NT2/D1 (cell line): ENCODE results near the gene YPEL3.

ENCODE experiments used
- DNase-seq: peaks from one replicate; pipeline ENCODE4 v3.0.0-alpha.2; 2011; ENCODE audit warnings: low read depth, low spot score
- H3K27me3 ChIP-seq: 2 replicates; pipeline ENCODE4 v1.6.0; 2011; ENCODE audit warnings: mild to moderate bottlenecking; ENCODE audit not compliant: insufficient read length, insufficient read depth
- H3K36me3 ChIP-seq: 2 replicates; pipeline ENCODE4 v1.6.1; 2011; ENCODE audit warnings: mild to moderate bottlenecking, low read length, mixed read lengths; ENCODE audit not compliant: insufficient read depth, insufficient read length
- H3K4me1 ChIP-seq: 2 replicates; pipeline ENCODE4 v1.5.1; 2011; ENCODE audit not compliant: insufficient read depth, insufficient read length
- H3K4me3 ChIP-seq: 2 replicates; pipeline ENCODE4 v1.5.1; 2011; ENCODE audit warnings: low read depth; ENCODE audit not compliant: insufficient read length
- H3K9ac ChIP-seq: 2 replicates; pipeline ENCODE4 v1.6.0; 2011; ENCODE audit warnings: low read depth; ENCODE audit not compliant: insufficient read length
- H3K9me3 ChIP-seq: 2 replicates; pipeline ENCODE4 v1.5.1; 2011; ENCODE audit warnings: mild to moderate bottlenecking, low read length; ENCODE audit not compliant: insufficient read depth
- SUZ12 ChIP-seq: IDR thresholded peaks from 2 replicates; pipeline ENCODE4 v1.6.1; 2011; ENCODE audit not compliant: insufficient read length, insufficient read depth; ENCODE audit errors: extremely low read depth
- YY1 ChIP-seq: IDR thresholded peaks from 2 replicates; pipeline ENCODE4 v1.6.1; 2011; ENCODE audit not compliant: insufficient read length, insufficient read depth
- ZNF274 ChIP-seq: IDR thresholded peaks from 2 replicates; pipeline ENCODE4 v1.6.1; 2011; ENCODE audit warnings: mild to moderate bottlenecking, low read depth, low read length

Gene YPEL3

DNA sequence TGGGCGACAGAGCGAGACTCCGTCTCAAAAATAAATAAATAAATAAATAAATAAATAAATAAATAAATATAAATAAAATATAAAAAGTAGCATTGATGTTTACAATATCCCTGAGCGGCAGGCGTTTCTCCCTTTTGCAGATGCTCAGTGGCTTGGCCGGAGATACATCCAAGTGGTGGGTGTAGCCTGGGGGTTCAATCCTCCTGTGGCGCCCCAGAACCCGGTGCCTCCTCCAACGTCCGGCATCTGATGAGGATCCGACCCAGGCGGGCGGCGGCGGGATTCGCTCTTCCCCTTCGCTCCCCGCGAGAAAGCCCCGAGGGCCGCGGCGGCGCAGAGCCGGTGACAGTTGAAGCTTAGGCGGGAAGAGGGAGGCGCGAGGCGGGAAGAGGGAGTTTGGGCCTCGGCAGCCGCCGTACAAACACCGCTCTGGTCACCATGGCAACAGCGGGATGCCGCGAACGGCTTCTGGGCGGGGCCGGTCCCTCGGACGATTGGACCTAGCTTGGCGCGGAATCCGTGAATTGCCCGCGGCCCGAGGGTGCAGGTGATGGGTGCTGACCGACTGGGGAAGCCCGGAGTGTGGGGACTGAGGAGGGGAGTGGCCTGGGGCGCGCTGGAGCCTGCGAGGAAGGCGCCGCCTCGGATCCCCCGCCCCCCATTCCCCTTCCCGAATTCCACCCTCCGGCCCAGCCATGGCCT, 43.2 kb downstream of the YPEL3 start:
- peaks cover 2% of the 10 kb centered on the region for H3K36me3 ChIP-seq
- DNase-seq, result peak; percentile 83
- peak overlapping the region; percentile 88 for H3K9ac ChIP-seq
- TF ChIP-seq SUZ12, result no peak
- no peaks in the 10 kb centered on the region for H3K27me3 ChIP-seq
- no peaks in the 10 kb centered on the region for H3K9me3 ChIP-seq
- H3K4me1 ChIP-seq, result peaks cover 10% of the 10 kb centered on the region
- H3K4me3 ChIP-seq, result peak overlapping the region; percentile 82

DNA sequence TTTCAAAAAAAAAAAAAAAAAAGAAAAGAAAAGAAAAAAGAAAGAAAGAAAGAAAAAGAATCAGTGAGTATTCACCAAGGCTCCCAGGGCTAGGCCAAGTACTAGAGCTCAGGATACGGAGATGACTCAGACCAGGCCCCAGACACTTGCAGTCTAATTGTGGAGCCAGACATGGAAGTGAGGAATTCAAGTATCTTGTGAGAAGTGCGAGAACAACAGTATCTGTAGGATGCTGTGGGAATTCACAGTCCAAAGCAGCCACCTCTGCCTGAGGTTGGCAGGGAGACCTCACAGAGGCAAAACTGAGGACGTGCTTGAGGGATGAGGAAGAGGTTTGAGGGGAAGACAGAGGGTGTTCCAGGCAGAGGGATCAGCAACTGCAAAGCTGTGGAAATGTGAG, 44.5 kb downstream of the YPEL3 start:
- H3K4me1 ChIP-seq, result peaks cover 10% of the 10 kb centered on the region
- no peaks in the 10 kb centered on the region for H3K27me3 ChIP-seq
- H3K9ac ChIP-seq, result peak overlapping the region; percentile 2
- no peaks in the 10 kb centered on the region for H3K36me3 ChIP-seq
- H3K9me3 ChIP-seq, result no peaks in the 10 kb centered on the region
- H3K4me3 ChIP-seq, result no peak overlapping the region
- no peak for DNase-seq
- no peak for TF ChIP-seq SUZ12
- no peak for TF ChIP-seq YY1
- no peak for TF ChIP-seq ZNF274

DNA sequence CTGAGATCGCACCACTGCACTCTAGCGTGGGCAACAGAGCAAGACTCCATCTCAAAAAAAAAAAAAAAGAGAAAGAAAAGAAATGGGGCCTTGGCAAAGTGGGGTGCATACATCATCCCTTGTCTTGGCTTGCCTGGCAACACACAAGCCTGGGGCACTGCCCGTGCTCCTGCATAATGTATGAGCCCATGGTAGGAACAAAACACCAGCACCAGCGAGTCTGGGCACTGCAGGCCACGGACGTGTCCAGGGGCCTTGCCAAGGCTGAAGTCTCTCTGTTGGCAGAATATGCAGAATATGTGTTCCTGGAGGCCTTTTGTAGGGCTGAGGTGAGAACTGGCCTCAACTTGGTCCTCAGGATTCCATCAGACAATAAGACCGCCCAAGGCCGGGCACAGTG, 46.1 kb downstream of the YPEL3 start:
- H3K9ac ChIP-seq, result no peak overlapping the region
- H3K27me3 ChIP-seq, result no peaks in the 10 kb centered on the region

GRCh38 chr16:30046588-30046987, 49.4 kb downstream of the YPEL3 start:
- no peak overlapping the region for H3K9ac ChIP-seq
- TF ChIP-seq ZNF274 (no peak), SUZ12 (no peak), YY1 (no peak)
- H3K27me3 ChIP-seq, result no peaks in the 10 kb centered on the region
- H3K36me3 ChIP-seq, result no peaks in the 10 kb centered on the region
- no peaks in the 10 kb centered on the region for H3K4me1 ChIP-seq
- no peak for DNase-seq
- H3K9me3 ChIP-seq, result no peaks in the 10 kb centered on the region
- H3K4me3 ChIP-seq, result no peak overlapping the region

More for the DNA sequence above, 46.1 kb downstream of the YPEL3 start:
- TF ChIP-seq YY1, result no peak
- no peaks in the 10 kb centered on the region for H3K36me3 ChIP-seq
- H3K4me1 ChIP-seq, result peaks cover 9% of the 10 kb centered on the region
- H3K4me3 ChIP-seq, result no peak overlapping the region
- DNase-seq, result no peak
- H3K9me3 ChIP-seq, result no peaks in the 10 kb centered on the region

DNA sequence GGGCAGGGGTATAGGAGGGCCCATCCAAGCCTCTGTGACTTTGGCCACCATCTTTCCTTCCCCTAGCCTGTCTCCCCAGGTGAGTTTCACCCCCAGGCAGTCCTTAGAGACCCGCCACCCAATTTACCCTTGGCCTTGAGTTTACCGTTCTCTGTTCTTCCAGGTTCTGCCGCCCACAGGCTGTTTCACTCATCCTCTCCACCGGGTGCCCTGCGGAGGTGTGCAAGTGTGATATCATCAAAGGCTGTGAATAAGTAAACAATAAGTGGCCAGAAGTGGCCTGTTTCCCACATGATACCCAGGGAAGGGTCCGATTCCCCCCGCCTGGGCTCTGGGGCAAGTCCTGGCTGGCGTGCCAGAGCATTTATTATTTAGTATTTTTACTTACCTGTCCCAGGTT, 49.8 kb downstream of the YPEL3 start:
- Histone ChIP-seq H3K4me1 (no peaks in the 10 kb centered on the region), H3K27me3 (no peaks in the 10 kb centered on the region), H3K36me3 (no peaks in the 10 kb centered on the region), H3K9me3 (no peaks in the 10 kb centered on the region), H3K4me3 (no peak overlapping the region), H3K9ac (no peak overlapping the region)
- no peak for DNase-seq
- TF ChIP-seq ZNF274 (no peak), YY1 (no peak), SUZ12 (no peak)
